GM12892 (cell line): ENCODE data around the gene NAALADL2.

ENCODE experiments used
- POLR2A ChIP-seq: IDR thresholded peaks from 2 replicates; pipeline ENCODE4 v1.6.1; 2011; ENCODE audit warnings: low read depth, low read length, control low read depth
- POLR2AphosphoS5 ChIP-seq: IDR thresholded peaks from 2 replicates; pipeline ENCODE4 v1.6.1; 2011; ENCODE audit warnings: low read depth, low read length, control low read depth
- TAF1 ChIP-seq: IDR thresholded peaks from 2 replicates; pipeline ENCODE4 v1.6.1; 2011; ENCODE audit warnings: low read depth, mild to moderate bottlenecking, control low read depth, low read length, borderline replicate concordance

GRCh38 chr3:175585898-175586297 is 726.8 kb downstream of the NAALADL2 start:
- no peak for TF ChIP-seq POLR2A
- no peak for TF ChIP-seq TAF1
- no peak for TF ChIP-seq POLR2AphosphoS5
